GM21529 (cell line): Measurements from ENCODE around the gene MBLAC1.

Source experiments
- ATAC-seq: cut with Tn5 transposase; IDR thresholded peaks from one replicate; pipeline ENCODE4 v1.9.1; 2021; ENCODE audit not compliant: unreplicated experiment

MBLAC1 gene

DNA sequence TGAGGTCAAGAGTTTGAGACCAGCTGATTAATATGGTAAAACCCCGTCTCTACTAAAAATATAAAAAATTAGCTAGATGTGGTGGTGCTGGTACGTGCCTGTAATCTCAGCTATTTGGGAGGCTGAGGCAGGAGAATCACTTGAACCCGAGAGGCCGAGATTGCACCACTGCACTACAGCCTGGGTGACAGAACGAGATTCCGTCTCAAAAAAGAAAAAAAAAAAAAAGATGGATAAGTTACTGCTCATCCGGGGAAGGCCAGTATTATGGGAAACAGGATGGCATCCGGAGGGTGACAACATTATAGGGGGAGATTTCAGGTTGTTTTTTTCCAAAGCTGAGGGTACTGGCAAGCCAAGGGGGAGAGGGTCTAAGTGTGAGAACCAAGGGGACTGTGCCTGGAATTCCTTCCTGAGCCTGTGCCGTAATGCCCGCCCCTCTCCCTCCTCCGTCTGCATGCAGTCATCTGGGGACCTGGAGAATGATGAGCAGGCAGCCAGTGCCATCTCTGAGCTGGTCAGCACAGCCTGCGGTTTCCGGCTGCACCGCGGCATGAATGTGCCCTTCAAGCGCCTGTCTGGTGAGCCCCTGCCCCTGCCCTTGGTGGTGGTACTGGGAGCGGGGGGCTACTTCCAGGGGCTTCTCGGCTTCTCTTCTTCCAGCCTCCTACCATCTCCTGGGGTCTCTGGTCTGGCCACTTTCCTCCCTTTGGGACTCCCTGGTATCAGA lies 26.3 kb downstream of the MBLAC1 start:
- ATAC-seq: no peak

DNA sequence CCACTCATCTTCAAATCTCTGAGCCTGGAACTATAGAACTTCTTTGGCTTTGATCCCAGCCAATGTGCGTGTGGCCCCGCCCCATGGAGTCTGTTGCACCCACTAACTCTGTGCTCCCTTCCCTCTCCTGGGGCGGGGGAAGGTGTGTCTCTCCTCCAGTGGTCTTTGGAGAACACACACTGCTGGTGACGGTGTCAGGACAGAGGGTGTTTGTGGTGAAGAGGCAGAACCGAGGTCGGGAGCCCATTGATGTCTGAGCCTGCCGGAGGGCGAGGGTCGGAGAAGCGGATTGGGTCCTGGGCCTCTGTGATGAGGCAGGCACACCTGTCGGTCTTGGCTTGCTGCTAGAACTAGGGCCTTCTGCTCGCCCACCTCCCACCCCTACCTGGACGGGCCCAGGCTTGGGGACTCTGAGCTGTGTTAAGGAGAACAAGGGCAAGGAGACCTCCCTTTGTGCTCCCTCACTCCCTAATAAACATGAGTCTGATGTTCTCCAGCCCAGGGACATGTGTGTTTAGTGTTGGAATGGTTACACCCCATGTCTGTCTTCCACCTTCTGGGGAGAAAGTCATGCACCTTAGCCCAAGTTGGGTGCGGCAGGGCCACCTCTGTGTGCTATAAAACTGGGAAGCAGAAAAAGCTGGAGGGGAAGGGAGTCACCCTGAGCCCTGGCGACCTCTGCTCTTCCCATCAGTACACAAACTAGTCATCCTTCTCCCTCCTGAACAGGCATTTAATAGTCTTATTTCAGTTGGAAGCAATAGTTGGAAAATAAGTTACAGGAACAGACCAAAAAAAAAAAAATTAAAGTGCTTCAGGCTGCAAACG lies 27.2 kb downstream of the MBLAC1 start:
- no peak for ATAC-seq

DNA sequence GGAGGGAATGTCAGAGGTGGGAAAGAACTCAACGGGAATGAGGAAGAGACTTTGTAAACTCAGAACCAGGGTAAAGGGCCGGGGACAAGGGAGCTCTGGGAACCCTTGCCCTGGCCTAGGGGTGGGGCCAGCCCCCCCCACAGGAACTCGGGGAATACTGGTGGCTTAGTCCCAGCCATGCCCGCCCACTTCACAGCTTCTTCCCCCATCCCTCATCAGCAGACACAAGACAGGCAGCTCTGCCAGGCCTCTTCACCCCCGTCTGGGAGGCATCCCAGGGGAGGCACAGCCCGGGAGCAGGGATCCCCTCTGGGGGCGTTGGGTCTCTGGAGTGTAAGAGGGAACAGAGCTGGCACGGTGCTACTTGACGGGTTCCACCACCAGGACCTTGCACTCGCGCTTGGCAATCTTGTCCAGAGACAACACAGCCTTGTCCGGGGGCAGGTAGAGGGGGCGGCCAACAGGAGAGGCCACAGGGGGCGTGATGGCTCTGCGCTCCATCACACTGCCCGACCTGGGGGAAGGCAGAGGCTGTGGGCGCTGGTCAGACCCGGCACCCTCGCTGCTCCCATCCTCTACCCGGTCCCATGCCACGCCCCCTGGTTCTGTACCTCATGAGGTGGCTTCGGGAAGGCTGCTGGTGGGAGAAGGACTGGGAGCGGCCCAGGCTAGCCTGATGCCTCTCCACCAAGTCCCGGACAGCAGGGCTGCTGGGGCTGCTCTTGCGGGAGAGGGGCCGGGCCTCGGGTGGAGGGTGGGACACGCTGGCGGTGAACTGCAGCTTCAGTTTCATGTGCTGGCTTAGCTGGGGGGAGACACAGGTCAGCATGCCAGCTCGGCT lies 28.1 kb downstream of the MBLAC1 start:
- ATAC-seq: no peak

DNA sequence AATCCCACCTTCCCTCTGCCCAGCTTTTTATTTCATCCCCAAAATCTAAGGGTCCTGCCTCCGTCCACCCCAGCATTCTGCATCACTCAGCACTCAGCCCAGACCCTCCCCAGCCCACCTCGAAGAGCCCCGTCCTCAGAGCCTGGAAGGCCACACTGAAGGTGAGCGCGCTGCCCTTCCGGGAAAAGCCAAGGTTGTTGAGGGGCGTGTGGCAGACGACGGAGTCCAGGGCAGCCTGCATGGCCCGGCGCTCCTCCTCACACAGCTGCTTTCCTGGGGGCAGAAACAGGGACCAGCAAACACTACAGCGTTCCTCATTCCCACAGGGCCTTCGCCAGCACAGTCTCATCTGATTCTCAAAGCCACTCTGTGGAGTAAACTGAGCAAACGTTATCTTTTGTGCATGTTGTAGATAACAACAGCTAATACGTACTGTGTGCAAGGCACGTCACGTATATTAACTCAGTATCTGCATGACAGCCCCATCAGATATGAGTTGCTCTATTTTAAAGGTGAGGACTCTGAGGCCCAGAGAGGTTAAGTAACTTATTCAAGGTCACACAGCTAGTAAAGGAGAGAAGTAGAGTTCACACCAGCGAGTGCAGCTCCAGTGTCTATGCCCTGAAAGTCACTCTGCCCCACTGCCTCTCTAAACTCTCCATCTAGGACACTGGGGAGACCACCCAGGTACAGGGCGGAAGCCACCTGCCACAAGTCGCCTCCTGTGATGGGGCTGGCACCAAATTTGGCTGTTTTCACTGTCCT lies 29.0 kb downstream of the MBLAC1 start:
- ATAC-seq: no peak

DNA sequence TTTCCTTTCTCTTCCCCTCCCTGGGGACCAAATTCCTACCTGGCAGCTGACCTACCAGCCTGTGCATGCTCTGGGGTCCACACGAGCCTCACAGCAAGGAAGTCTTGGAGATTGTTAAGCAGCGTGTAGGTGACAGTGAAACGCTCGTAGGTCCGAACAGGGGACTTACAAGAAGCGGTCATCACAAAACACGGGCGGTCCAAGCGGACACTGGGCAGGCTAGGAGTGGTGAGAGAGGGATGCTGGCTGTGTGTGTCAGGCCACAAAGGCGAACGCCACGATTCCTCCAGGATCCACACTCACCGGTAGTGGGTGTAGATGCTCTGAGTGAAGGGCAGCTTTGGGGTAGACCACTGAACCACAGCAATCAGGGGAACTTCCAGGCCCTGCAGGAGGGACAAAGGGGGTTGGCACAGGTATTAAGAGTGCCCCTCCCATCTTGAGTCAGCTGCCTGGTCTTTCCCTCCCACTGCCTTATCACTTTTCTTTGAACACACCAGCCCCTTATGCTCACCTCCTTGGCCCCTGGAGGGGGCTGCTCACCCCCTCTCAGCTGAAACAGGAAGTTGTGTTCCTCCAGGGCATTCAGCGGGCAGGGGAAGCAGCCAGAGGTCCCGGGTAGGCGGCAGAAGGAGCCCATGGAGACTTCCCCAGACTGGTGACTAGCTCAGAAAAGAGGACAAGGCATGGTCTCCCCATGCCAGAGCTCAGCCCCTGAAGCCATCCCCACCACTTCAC lies 29.7 kb downstream of the MBLAC1 start:
- ATAC-seq: no peak

DNA sequence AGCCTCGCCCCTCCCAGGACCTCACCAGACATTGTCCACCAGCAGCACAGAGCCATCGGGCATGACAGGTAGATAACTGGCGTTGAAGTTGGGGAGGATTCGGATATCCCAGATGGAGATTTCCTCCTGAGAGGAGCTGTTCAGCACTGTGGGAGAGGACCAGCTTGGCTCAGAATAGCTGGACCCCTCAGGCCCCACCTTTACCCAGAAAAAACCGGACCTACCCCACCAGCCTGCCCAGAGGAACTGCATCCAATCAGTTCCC lies 30.2 kb downstream of the MBLAC1 start:
- ATAC-seq: no peak

DNA sequence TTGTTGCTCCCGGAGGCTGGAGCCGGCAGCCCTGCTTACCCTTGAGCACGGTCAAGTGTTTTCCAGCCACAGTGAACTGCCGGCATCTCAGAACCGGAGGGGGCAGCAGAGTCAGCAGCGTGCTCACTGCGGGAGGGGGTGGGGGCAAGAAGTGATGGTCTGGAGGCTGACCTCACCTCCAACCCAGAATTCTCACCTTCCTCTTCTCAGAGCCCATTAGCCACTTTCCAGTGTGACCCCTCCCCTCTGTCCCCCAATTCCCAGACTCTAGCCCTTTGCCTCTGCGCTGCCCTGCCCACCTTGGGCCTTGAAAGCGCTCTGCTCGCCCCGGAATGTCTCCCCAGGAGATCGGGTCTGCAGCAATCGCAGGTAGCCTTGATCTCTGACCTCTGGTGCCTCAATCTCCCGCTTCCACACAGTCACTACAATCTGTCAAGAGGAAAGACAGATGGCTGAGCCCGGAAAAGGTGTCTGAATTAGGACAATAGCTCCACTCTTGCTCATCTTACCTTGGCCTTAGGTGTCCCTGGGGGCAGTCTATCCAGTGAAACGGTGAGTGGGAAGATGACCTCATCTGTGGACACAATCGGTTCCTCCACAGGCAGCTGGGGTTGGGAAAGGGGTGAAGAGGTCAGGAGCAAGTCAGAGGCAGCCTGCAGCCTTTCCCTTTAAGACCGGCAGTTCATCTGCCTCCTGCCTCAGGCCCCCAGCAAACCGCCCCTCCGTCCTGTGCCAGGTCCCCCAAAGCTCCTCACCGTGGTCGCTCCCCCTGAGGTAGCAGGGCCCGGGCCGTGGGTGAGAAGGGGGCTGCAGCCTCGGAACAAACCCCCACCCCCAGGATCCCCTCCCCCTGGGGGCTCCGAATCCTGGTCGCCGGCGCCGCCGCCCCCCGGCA lies 30.8 kb downstream of the MBLAC1 start:
- no peak for ATAC-seq

DNA sequence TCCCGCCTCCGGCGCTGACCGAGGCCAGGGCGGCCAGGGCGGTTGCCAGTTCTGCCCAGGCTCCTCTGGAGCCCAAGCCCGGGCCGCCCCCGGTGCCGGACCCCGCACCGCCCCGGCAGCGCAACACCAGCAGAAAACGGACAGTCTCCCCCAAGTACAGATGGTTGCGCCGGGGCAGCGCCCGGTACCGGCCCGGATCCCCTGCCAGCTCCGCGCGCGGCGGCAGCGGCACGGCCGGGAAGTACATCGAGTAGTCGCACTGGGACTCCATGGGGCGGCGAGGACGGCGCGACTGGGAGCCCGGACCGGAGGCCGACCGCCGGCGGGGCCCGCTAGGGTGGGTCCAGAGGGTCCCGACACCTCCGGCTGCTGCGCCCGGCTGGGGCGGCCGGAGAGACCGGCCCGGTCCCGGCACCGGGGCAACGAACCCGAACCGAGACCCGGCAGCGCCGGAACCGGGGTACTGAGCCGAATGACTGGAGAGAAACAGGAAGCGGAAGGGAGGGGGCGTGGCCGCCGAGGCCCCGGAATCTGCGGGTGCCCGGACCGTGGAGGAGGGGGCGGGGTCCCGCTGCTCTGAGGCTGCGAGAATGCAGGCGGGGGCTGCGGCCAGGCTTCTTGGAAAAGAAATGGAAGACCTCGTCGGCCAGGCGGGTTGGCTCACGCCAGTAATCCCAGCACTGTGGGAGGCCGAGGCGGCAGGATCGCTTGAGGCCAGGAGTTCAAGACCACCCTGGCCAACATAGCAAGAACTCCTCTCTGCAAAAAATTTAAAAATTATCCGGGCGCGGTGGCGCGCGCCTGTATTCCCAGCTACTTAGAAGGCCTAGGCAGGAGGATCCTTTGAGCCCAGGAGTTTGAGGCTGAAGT lies 31.7 kb downstream of the MBLAC1 start, which contains the start of gene TRAPPC14:
TSS of gene TRAPPC14 (minus strand) at position 495 of the 870 bp plus-strand sequence. CDS start at position 271, 224 bp downstream.
- peak; percentile 75 for ATAC-seq

DNA sequence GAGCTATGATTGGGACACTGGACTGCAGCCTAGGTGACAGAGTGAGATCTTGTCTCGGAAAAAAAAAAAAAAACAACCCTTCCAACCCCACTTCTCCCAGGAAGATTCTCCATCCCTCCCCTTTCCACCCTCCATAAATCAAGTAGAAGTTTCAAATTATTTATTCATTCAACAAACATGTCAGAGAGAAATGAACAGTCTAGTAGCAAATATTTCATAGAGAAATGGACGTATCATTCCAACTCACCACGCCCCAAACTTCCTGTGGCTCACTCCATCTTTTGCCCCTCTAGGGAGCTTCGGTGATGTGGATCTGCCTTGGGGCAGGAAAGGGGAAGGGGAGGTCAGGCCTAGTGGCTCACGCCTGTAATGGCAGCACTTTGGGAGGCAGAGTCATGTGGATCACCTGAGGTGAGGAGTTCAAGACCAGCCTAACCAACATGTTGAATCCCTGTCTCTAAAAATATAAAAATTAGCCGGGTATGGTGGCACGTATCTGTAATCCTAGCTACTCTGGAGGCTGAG lies 32.4 kb downstream of the MBLAC1 start:
- no peak for ATAC-seq

DNA sequence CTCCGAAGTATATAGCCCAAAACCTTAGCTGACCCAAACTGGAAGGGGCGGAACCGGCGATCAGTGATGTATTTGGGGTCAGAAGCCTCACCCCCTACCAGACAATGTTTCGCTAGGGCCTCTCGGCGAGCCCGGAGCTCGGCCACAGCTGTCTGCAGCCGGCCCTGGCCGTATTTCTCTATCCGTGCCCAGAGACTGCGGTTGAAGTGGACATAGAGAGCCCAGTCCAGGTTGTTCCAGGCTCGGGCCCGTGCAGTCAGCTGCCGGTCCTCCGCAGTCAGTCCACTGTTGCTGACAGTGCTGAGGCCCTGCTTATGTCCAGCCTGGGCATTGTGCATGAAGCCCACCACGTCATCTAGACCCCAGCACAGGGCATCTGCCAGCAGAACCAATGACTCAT lies 33.3 kb downstream of the MBLAC1 start:
- ATAC-seq: no peak

DNA sequence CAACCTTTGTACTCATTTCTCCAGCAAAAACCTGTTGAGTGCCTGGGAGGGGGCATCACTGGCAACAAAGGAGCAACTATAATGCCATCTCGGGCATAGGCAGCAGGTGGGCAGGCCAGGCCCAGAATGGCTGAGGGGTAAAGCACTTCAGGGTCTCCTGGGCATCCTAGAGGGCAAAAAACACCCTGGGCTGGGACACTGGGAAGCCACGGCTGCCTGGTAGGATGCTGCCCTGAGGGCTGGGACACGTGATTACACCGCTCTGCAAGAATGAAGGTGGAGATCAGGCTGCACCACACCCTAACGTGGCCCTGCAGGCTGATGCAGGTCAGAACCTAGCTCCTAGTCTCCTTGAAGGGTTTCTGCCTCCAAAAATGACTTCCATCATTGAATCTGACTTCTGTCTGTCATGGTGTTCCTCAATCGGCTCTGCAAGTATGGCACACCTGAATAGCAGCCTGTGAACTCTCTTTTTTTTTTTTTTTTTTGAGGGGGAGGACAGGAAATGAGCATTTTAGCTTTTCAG lies 36.3 kb downstream of the MBLAC1 start:
- no peak for ATAC-seq

DNA sequence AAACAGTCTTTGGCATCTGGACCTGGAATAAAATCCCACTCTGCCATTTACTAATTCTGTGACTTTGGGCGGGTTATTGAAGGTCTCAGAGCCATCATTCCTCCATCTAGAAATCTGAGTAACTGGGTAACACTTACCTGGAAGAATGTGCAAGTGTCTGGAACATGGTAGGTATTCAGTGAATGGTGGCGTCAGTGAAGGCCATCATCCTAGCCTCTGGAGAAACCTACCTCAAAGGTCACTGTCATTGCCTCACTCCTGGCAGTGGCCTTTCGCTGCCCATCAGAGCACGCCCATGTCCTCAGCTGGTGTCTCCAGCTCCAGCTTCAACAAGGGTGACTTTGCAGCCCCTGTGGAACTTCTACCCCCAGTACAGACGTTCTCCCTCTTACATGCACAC lies 37.1 kb downstream of the MBLAC1 start:
- ATAC-seq: no peak

DNA sequence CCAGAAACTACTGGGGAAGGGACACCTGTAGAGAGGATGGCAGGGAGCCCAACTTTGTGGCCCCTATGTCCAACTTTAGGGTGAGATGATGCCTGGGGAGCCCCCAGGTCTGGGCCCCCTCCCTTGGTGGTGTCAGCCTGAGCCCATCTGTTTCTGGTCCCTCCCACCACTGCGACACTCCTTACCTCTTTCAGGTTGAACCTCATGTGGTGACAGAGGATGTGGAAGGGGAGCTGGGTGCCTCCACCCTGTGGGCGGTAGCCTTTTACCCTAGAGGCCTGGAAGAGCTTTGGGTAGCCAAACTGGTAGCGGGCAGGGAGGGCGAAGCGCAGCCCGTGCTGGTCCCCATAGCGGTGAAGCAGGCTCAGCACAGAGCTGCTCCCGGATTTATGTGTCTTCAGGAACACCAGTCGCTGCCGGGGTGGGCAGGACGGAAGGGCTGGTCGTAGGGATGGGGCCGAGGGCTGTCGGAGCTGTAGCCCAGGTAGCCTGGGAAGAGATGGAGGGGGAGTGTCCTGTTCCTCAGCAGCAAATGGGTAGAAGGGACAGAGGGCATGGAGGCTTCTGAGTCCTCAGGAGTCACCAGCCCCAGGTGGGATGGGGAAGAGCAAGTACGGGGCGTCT lies 39.7 kb downstream of the MBLAC1 start:
- ATAC-seq: no peak

DNA sequence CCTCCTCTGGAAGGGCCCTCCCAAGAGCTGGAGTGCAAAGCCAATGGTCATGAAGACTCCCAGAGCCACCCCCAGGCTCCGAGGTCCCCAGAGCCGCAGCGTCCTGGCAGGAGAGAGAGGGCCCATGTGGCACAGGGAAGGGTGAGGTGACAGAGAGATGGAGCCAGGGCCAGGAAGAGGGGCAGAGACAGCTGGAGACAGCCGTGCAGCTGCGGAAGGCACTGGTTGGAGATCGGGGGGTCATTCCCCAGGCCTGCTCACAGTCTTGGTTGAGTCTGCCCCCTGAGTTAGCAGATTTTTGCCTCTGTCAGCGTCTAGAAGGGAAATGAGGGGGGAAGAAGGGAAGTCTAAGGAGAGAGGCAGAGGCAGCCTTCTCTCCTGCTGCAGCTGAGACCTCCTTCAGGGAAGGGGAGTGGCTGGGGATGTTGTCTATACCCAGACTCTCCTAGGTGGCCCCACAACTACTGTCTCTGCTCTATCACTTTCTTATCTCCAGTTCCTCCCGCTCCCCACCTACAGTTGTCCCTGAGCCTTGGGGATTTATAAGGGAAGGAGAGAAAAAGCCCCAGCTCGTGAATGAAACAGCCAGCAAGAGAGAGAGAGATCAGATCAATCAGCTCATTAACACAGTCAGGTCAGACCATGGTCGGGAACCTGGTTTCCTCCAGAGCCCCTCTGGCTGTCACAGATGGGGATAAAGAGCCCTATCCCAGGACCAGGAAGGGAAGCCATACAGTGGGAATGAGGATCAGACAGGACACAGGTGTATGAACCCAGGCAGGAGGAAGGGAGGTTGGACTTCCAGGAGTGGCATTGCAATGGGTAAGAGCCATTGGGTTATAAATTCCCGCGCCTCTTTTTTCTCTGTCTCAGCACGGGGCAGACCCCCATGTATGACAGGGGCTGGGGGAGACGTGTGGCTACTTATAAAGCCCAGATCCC lies 40.5 kb downstream of the MBLAC1 start:
- no peak for ATAC-seq

DNA sequence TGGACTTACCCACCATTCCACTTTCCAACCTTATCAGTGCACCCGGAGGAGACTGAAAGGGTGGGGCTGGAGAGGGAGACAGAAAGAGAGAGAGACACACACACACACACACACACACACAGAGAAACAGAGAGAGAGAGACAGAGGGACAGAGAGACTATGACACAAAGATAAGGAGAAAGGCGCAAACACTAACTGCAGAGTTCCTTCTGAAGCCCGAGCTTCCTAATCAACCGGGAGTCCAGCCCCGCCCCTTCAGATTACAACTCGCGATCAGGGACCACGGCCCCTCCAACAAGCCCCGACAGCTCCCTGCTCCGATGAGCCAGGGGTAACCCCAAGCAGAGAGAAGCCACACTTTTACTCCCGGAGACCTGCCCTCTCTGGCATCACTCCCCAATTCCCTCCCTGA lies 41.2 kb downstream of the MBLAC1 start:
- no peak for ATAC-seq

DNA sequence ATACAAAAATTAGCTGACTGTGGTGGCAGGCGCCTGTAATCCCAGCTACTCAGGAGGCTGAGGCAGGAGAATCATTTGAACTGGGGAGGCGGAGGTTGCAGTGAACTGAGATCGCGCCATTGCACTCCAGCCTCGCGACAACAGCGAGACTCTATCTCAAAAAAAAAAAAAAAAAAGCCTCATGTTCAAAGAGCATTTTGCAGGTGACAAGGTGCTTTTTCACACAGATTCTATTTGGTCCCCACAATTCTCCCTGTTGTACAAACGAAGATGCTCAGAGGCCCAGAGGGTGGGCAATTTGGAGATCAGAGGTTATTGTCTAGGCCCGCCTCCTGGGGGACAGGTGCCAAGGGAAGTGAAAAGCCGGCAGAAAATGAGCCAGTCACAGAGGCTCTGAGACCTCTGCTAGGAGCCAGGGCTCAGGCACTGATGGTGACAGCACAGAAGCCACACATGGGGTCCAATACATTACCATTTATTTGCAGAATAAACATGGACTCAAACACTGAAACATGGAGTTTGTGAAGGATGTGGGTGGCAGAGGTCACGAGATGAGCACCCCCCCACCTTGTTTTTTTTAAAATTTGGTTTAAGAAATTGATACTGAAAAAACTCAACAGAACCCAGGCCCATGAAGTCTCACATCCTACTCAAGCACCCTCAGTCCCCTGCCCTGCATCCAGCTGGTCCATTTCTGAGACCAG lies 42.5 kb downstream of the MBLAC1 start:
- ATAC-seq: no peak
